Large intestine (tissue), 3 donors: Measurements from ENCODE around the gene TNNT2. TPM values are rescaled to one million over a fixed set of nuclear protein-coding genes. Genes with fewer than 3 reads are reported as not detected.

Experiments
- DNase-seq, 2 donors: peaks; one replicate each; pipeline versions ENCODE4 v3.0.0 to v3.0.0-alpha.2; 2013
- H3K27ac ChIP-seq: one replicate; pipeline ENCODE4 v1.5.1; 2013; ENCODE audit warnings: low read length
- H3K27me3 ChIP-seq: 2 replicates; pipeline ENCODE4 v1.6.1; 2013; ENCODE audit warnings: low read length; ENCODE audit not compliant: control insufficient read depth, insufficient read depth
- H3K36me3 ChIP-seq: 2 replicates; pipeline ENCODE4 v1.6.1; 2013; ENCODE audit warnings: low read length; ENCODE audit not compliant: control insufficient read depth, insufficient read depth
- H3K4me1 ChIP-seq: one replicate; pipeline ENCODE4 v1.6.1; 2013; ENCODE audit warnings: low read length; ENCODE audit not compliant: control insufficient read depth, insufficient read depth
- H3K4me3 ChIP-seq: one replicate; pipeline ENCODE4 v1.5.1; 2013; ENCODE audit warnings: low read length
- H3K9me3 ChIP-seq: one replicate; pipeline ENCODE4 v1.6.1; 2013; ENCODE audit warnings: mild to moderate bottlenecking, low read depth, low read length, moderate library complexity; ENCODE audit not compliant: control insufficient read depth
- WGBS: methylation state at CpG from one replicate; pipeline ENCODE4 v1.1.5; 2013; ENCODE audit warnings: low lambda C conversion rate; ENCODE audit not compliant: insufficient coverage; 5-methylcytosine and 5-hydroxymethylcytosine counted together
- polyA plus RNA-seq: library from polyadenylated mRNA; unstranded; fragments of 120-200 nt; gene quantifications from one replicate; pipeline ENCODE4 v1.2.1, GENCODE V29; 2013

TNNT2 gene
- polyA plus RNA-seq, 1 donor: 20.8 TPM

- no CpG with 5 or more reads among the region's 3 CpGs for WGBS
Measured at GRCh38 chr1:201393076-201393475, 15.6 kb upstream of the TNNT2 start.

DNA sequence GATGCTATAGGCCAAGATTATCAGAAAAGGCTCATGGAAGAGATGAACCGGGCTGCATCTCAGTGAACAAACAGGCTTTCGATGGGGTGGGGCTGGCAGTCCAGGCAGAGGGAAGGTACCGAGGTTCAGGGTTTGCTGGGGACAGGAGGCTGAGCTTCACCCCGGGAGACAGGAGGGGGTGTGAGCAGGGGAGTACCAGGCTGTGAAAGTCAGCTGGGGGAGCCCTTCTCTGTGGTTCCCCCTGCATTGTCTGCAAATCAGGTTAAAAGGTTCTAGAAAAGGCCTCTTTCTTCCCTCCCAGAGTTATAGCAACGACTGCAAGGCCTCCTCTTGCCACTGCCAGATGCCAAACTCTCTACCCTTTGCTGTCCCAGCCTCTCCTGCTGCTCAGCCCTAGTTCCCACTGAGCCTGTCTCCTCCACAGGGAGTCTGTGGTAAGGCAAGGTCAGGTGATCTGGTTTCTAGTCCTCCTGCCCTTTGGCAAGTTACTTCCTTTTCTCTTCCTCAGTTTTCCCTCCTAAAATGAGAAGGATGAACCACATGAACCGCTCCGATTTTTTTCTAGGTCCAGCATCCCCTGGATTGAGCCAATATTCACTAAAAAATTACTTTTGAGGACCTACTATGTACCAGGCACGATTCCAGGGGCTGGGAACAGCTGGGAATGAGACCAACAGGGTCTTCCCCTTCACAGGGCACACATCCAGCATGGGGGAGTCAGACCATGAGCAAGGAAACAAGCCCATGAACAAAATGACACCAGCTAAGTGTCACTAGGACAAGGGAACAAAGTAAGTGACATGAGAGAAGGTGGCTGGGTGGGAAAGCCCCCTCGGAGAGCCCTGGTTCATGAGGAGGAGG is 14.4 kb upstream of the TNNT2 start:
- 100% methylated on average over 1 of the region's 9 CpGs for WGBS
- no peak for DNase-seq
- H3K9me3 ChIP-seq: no peaks in the 10 kb centered on the region
- H3K36me3 ChIP-seq: peaks cover 32% of the 10 kb centered on the region
- peaks cover 47% of the 10 kb centered on the region for H3K4me1 ChIP-seq
- H3K27me3 ChIP-seq: no peaks in the 10 kb centered on the region
- no peak overlapping the region for H3K4me3 ChIP-seq
- no peak overlapping the region for H3K27ac ChIP-seq

More at GRCh38 chr1:201393076-201393475, 15.6 kb upstream of the TNNT2 start:
- Histone ChIP-seq H3K4me1 (peaks cover 50% of the 10 kb centered on the region), H3K27ac (peak overlapping the region; percentile 10), H3K27me3 (no peaks in the 10 kb centered on the region), H3K9me3 (no peaks in the 10 kb centered on the region), H3K4me3 (no peak overlapping the region), H3K36me3 (peaks cover 22% of the 10 kb centered on the region)
- DNase-seq: no peak

GRCh38 chr1:201391225-201391624 is 13.7 kb upstream of the TNNT2 start:
- no peaks in the 10 kb centered on the region for H3K27me3 ChIP-seq
- no peaks in the 10 kb centered on the region for H3K9me3 ChIP-seq
- WGBS: no CpG with 5 or more reads among the region's 1 CpG
- no peak overlapping the region for H3K27ac ChIP-seq
- H3K4me1 ChIP-seq: peaks cover 46% of the 10 kb centered on the region
- no peak overlapping the region for H3K4me3 ChIP-seq
- H3K36me3 ChIP-seq: peaks cover 39% of the 10 kb centered on the region
- no peak for DNase-seq

DNA sequence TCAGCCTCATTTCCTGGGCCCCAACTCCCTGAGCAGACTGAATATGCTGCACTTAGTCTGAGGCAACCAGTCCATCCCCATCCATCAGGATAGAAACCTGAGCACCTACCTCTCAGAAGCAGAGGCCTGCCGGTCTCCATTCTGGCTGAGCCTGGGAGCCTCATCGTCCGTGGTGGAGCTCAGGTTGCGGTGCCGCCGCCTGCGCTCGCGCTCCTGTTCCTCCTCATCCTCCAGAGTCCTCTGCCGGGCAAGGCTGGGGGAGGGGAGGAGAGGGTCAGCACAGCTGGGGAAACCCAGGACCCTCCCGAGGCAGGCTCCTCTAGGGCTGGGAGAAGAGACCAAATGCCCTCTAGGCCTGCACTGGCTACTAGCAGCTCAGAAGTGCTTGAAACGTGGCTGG is 11.6 kb upstream of the TNNT2 start:
- Histone ChIP-seq H3K9me3 (no peaks in the 10 kb centered on the region), H3K27me3 (no peaks in the 10 kb centered on the region), H3K27ac (no peak overlapping the region), H3K4me3 (no peak overlapping the region), H3K4me1 (peaks cover 28% of the 10 kb centered on the region), H3K36me3 (peaks cover 55% of the 10 kb centered on the region)
- WGBS: no CpG with 5 or more reads among the region's 12 CpGs
- DNase-seq: no peak

- Histone ChIP-seq H3K27ac (no peak overlapping the region), H3K9me3 (no peaks in the 10 kb centered on the region), H3K4me3 (no peak overlapping the region), H3K27me3 (no peaks in the 10 kb centered on the region), H3K4me1 (peaks cover 9% of the 10 kb centered on the region), H3K36me3 (peaks cover 73% of the 10 kb centered on the region)
- WGBS: no CpG with 5 or more reads among the region's 8 CpGs
- no peak for DNase-seq
Measured at GRCh38 chr1:201386208-201386607, 8.7 kb upstream of the TNNT2 start.

DNA sequence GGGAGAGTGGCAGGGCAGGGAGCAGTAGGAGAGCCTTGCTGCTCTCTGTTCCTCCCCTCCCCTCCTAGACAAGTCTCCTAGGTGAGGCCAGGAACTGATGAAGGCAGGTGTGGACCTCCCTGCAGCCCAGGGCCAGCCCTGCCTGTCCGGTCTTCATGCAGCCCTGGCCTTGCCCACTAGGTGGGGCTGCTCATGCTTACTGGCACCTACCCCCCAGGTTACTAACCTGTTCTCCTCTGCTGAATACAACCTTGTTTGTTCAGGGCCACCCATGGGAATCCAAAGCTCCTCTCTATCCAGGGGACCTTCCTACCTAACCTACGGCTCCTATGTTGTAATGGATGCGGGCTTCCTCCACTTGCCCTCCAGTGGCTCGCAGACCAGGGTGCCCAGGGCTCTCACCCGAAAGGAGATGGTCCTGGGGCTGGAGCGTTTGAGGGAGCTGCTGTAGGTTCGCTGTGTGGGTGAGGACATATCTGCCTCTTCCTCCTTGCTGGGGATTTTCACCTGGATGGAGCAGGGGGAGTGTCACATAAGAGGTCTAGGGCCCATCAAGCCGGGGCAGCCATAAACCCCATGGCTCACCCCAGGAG is 7.9 kb upstream of the TNNT2 start:
- H3K4me1 ChIP-seq: peaks cover 4% of the 10 kb centered on the region
- no peaks in the 10 kb centered on the region for H3K27me3 ChIP-seq
- H3K4me3 ChIP-seq: no peak overlapping the region
- H3K27ac ChIP-seq: no peak overlapping the region
- peak; percentile 66 to 73 for DNase-seq
- peaks cover 74% of the 10 kb centered on the region for H3K36me3 ChIP-seq
- no peaks in the 10 kb centered on the region for H3K9me3 ChIP-seq
- WGBS: no CpG with 5 or more reads among the region's 8 CpGs

- H3K36me3 ChIP-seq: peaks cover 74% of the 10 kb centered on the region
- H3K4me1 ChIP-seq: peaks cover 4% of the 10 kb centered on the region
- H3K27ac ChIP-seq: no peak overlapping the region
- WGBS: no CpG with 5 or more reads among the region's 4 CpGs
- H3K4me3 ChIP-seq: no peak overlapping the region
- H3K9me3 ChIP-seq: no peaks in the 10 kb centered on the region
- DNase-seq: no peak
- H3K27me3 ChIP-seq: no peaks in the 10 kb centered on the region
Measured at GRCh38 chr1:201384406-201384782, 6.9 kb upstream of the TNNT2 start.

GRCh38 chr1:201383647-201384405 is 6.3 kb upstream of the TNNT2 start:
- Histone ChIP-seq H3K27ac (no peak overlapping the region), H3K36me3 (peaks cover 69% of the 10 kb centered on the region), H3K4me1 (peaks cover 4% of the 10 kb centered on the region), H3K9me3 (no peaks in the 10 kb centered on the region), H3K4me3 (no peak overlapping the region), H3K27me3 (no peaks in the 10 kb centered on the region)
- DNase-seq: no peak
- no CpG with 5 or more reads among the region's 4 CpGs for WGBS

DNA sequence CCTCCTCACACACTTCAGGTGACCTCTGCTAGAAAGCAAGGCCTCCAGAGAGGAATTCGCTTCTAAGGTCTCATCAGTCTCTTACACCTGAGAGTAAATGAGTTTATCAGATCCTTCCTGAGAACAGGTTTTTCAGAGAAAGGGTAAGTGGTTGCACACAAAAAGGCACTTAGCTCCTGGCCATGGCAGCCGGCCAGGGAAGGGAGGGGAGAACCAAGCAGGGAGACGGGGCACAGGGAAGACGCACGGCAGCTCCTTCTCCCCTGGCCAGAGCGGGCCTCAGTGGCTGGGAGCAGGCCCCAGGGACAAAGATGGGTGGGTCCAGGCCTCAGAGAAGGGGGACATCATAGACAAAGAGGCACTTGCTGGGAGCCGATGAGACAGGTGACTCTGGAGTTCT is 3.6 kb upstream of the TNNT2 start:
- Histone ChIP-seq H3K4me1 (peaks cover 11% of the 10 kb centered on the region), H3K27ac (no peak overlapping the region), H3K27me3 (peaks cover 2% of the 10 kb centered on the region), H3K36me3 (peaks cover 48% of the 10 kb centered on the region), H3K4me3 (no peak overlapping the region), H3K9me3 (no peaks in the 10 kb centered on the region)
- no peak for DNase-seq
- WGBS: no CpG with 5 or more reads among the region's 7 CpGs

GRCh38 chr1:201379733-201380242 is 2.3 kb upstream of the TNNT2 start:
- H3K27ac ChIP-seq: no peak overlapping the region
- WGBS: no CpG with 5 or more reads among the region's 9 CpGs
- DNase-seq: no peak
- H3K36me3 ChIP-seq: peaks cover 35% of the 10 kb centered on the region
- H3K4me3 ChIP-seq: no peak overlapping the region
- H3K4me1 ChIP-seq: peaks cover 11% of the 10 kb centered on the region
- peaks cover 11% of the 10 kb centered on the region for H3K27me3 ChIP-seq
- no peaks in the 10 kb centered on the region for H3K9me3 ChIP-seq
